ENCODE measurements around the gene GLP2R.

DNA sequence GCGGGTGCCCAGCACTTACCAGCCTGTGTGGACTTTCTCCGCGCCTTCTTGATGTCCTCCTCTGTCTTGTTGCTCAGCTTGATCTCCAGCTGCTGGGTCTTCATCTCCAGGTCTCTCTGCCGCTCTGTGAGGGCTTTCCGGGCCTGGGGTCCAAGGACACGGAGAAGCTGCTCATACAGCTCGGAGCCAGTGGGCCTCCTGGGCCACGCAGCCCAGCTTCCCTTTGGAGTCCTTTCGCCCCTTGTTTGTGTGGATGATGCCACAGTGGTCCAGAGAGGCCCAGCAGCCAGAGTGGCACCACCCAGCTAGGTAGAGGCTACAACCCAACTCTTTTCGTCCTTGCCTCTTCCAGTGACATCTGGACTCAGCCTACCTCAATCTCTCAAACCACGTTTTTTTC, 99.7 kb downstream of the GLP2R start:
- TF ChIP-seq CTCF (IDR thresholded peaks at IDR 0.05; ENCODE audit: poor library complexity, severe bottlenecking) = no peak
- TF ChIP-seq EZH2 (IDR thresholded peaks at IDR 0.05; ENCODE audit: borderline replicate concordance, insufficient read depth, low read length, poor library complexity, severe bottlenecking) = no peak
- TF ChIP-seq RAD21 (conservative IDR thresholded peaks at IDR 0.05) = no peak
- TF ChIP-seq POLR2AphosphoS5 (IDR thresholded peaks at IDR 0.05) = no peak
- no peak for TF ChIP-seq SMC3 (conservative IDR thresholded peaks at IDR 0.05; ENCODE audit: poor library complexity)
- TF ChIP-seq, protein P1, sequence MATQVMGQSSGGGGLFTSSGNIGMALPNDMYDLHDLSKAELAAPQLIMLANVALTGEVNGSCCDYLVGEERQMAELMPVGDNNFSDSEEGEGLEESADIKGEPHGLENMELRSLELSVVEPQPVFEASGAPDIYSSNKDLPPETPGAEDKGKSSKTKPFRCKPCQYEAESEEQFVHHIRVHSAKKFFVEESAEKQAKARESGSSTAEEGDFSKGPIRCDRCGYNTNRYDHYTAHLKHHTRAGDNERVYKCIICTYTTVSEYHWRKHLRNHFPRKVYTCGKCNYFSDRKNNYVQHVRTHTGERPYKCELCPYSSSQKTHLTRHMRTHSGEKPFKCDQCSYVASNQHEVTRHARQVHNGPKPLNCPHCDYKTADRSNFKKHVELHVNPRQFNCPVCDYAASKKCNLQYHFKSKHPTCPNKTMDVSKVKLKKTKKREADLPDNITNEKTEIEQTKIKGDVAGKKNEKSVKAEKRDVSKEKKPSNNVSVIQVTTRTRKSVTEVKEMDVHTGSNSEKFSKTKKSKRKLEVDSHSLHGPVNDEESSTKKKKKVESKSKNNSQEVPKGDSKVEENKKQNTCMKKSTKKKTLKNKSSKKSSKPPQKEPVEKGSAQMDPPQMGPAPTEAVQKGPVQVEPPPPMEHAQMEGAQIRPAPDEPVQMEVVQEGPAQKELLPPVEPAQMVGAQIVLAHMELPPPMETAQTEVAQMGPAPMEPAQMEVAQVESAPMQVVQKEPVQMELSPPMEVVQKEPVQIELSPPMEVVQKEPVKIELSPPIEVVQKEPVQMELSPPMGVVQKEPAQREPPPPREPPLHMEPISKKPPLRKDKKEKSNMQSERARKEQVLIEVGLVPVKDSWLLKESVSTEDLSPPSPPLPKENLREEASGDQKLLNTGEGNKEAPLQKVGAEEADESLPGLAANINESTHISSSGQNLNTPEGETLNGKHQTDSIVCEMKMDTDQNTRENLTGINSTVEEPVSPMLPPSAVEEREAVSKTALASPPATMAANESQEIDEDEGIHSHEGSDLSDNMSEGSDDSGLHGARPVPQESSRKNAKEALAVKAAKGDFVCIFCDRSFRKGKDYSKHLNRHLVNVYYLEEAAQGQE (IDR thresholded peaks at IDR 0.05; ENCODE audit: borderline replicate concordance) = no peak
- TF ChIP-seq EP300 (conservative IDR thresholded peaks at IDR 0.05; ENCODE audit: poor library complexity, severe bottlenecking) = no peak
